Kidney epithelial cell (primary cell): ENCODE data around the gene RAB3C. TPM values are rescaled to one million over a fixed set of nuclear protein-coding genes. Genes with fewer than 3 reads are reported as not detected.

Experiments
- DNase-seq: peaks from one replicate; pipeline ENCODE4 v3.0.0-alpha.2; 2010; ENCODE audit warnings: low read depth
- H3K27me3 ChIP-seq: 2 replicates; pipeline ENCODE4 v1.6.0; 2011; ENCODE audit warnings: low read length; ENCODE audit not compliant: control insufficient read depth, insufficient read depth
- H3K36me3 ChIP-seq: 2 replicates; pipeline ENCODE4 v1.5.1; 2011; ENCODE audit warnings: low read length; ENCODE audit not compliant: control insufficient read depth, insufficient read depth
- H3K4me3 ChIP-seq: 2 replicates; pipeline ENCODE4 v1.5.1; 2011; ENCODE audit warnings: low read depth, mild to moderate bottlenecking, control low read depth, low read length
- CTCF ChIP-seq: IDR thresholded peaks from 2 replicates; pipeline ENCODE4 v1.5.1; 2011; ENCODE audit warnings: mild to moderate bottlenecking, moderate library complexity, low read length, control low read depth, inconsistent platforms; ENCODE audit not compliant: insufficient read depth, poor library complexity, severe bottlenecking
- total RNA-seq: library from RNA; depleted of rRNA; stranded (reverse); fragments of >200 nt; gene quantifications from 2 replicates; pipeline ENCODE4 v1.2.3, GENCODE V29; 2015

Gene RAB3C
- total RNA-seq, 1 donor from 2014 or later: 0.04 TPM

DNA sequence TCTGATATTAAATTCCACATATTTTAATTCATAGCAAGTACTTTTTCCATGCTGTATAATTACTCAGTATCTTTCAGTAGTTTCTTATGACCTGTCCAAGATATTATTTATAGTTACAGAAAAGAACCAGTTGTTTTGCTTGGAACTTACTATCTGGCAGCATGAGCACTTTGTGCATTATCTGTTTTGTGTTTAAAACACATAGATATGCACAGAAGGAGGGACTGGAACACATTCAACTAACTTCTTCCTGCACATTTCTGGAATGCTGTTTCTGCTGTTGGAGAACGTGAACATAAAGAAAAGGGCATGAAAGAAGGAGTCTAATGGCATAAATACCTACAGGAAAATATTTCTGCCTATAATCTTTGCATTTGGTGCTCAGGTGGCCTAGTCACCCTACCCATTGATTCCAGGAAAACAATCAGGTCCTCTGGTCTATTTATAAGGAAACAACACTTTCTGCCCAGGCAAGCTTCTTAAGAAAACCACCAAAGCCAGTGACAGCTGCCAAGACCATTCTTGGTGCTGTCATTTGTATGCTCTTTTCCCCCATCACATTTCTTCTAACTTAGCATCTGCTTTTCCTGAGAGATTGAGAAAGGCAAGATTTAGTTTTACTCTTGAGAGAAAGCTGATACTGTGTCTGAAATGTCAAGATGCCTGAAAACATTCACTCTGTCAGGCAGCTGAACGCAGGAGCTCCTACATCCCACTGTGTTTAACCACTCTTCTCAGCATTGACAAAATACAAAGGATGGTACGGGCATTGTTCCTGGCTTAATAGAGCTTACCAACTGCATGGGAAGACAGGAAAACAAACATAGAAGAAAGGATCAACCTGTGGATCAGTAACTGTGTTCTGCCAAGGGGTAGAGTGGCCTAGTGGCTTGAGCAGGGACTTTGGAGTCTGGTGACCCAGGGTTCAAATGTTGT is 40.3 kb downstream of the RAB3C start:
- DNase-seq: no peak
- Histone ChIP-seq H3K27me3 (no peaks in the 10 kb centered on the region), H3K36me3 (no peaks in the 10 kb centered on the region), H3K4me3 (no peak overlapping the region)
- no peak for TF ChIP-seq CTCF

- no peak overlapping the region for H3K4me3 ChIP-seq
- TF ChIP-seq CTCF: no peak
- DNase-seq: no peak
- H3K27me3 ChIP-seq: no peaks in the 10 kb centered on the region
- H3K36me3 ChIP-seq: no peaks in the 10 kb centered on the region
Measured at GRCh38 chr5:58628626-58629025, 45.8 kb downstream of the RAB3C start.

DNA sequence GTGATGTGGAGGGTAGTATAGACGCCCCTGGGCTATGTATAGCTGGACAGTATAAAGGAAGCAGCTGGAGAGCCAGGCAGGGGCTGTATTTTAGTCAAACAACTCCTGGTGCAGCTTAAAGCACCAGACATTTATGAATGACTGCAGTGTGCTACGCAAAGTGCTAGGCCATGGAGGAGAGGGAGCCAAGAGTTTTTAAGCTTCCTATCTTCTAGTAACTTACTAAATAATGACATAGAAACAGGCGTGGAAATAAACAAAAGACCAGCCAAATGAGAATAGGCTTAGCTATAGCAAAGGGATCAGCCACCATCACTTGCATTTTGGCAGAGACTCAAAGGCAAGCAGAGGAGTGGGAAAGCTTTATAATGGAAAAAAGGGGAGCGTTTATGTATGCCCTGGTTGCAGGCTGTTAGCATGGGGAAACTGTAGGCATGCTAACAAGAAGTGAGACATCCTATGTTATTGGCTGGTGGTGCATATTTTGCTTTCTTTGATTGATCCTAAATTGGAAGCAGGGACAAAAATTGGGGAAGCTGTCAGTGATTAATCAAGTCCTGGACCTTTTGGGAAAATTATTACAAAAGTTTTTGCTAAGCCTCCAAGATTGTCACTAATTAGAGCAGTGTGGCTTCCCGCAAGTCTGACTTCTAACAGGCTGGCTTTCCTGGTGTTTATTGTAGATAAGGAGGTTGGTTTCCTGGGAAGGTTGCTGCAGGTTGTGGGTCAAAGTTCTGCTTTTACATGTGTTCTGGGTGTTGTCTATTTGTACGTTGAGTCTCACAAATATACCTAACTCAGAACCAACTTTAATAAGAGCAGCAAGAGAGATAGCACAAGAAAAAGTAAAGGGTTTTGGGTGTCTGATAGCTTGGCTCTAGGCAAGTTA is 46.6 kb downstream of the RAB3C start:
- no peaks in the 10 kb centered on the region for H3K27me3 ChIP-seq
- H3K36me3 ChIP-seq: no peaks in the 10 kb centered on the region
- no peak for TF ChIP-seq CTCF
- H3K4me3 ChIP-seq: no peak overlapping the region
- DNase-seq: no peak

- no peak overlapping the region for H3K4me3 ChIP-seq
- no peaks in the 10 kb centered on the region for H3K27me3 ChIP-seq
- TF ChIP-seq CTCF: no peak
- no peak for DNase-seq
- no peaks in the 10 kb centered on the region for H3K36me3 ChIP-seq
Measured at GRCh38 chr5:58631895-58632294, 49.0 kb downstream of the RAB3C start.

- Histone ChIP-seq H3K27me3 (peaks cover 2% of the 10 kb centered on the region), H3K4me3 (no peak overlapping the region), H3K36me3 (no peaks in the 10 kb centered on the region)
- no peak for TF ChIP-seq CTCF
- no peak for DNase-seq
Measured at GRCh38 chr5:58635416-58635815, 52.5 kb downstream of the RAB3C start.
